Stimulated activated CD8-positive, alpha-beta memory T cell treated with anti-CD3 and anti-CD28 coated beads, Interleukin-12 subunit alpha, Interleukin-12 subunit beta, amount 100 ng/mL, for 24 hours (primary cell): ENCODE results near the gene SPG7.
"Not testable (repeated sequence)": the region's sequence is repeated elsewhere in the genome, so short reads cannot be mapped to it uniquely, and the experiment has no call there.

Experiments used
- DNase-seq: peaks from one replicate; pipeline ENCODE4 v3.0.0-alpha.2; 2020; ENCODE audit errors: extremely low read depth

SPG7 gene

GRCh38 chr16:89507834-89508590 lies at the start of gene SPG7:
Gene SPG7, plus strand, starts transcription at chr16:89508403. Its CDS starts 15 bp downstream, at chr16:89508418.
- DNase-seq: peak; percentile 73

- no peak for DNase-seq
Measured at GRCh38 chr16:89458551-89458950, 49.7 kb upstream of the SPG7 start.

GRCh38 chr16:89458967-89459366 lies 49.2 kb upstream of the SPG7 start:
- no peak for DNase-seq

- no peak for DNase-seq
Measured at GRCh38 chr16:89460556-89460955, 47.6 kb upstream of the SPG7 start.

- DNase-seq: not testable (repeated sequence)
Measured at GRCh38 chr16:89461890-89462289, 46.3 kb upstream of the SPG7 start.

- DNase-seq: not testable (repeated sequence)
Measured at GRCh38 chr16:89462639-89463038, 45.6 kb upstream of the SPG7 start.

GRCh38 chr16:89463312-89463711 lies 44.9 kb upstream of the SPG7 start:
- not testable (repeated sequence) for DNase-seq

GRCh38 chr16:89466920-89467319 lies 41.3 kb upstream of the SPG7 start:
- no peak for DNase-seq

- DNase-seq: no peak
Measured at GRCh38 chr16:89467382-89467781, 40.8 kb upstream of the SPG7 start.

- DNase-seq: no peak
Measured at GRCh38 chr16:89472711-89473075, 35.5 kb upstream of the SPG7 start.

- DNase-seq: no peak
Measured at GRCh38 chr16:89473136-89473712, 35.0 kb upstream of the SPG7 start.

GRCh38 chr16:89473791-89474414 lies 34.3 kb upstream of the SPG7 start:
- DNase-seq: no peak

- no peak for DNase-seq
Measured at GRCh38 chr16:89475144-89475543, 33.1 kb upstream of the SPG7 start.

- DNase-seq: no peak
Measured at GRCh38 chr16:89476379-89476778, 31.8 kb upstream of the SPG7 start.

GRCh38 chr16:89476811-89477261 lies 31.4 kb upstream of the SPG7 start:
- no peak for DNase-seq

GRCh38 chr16:89478576-89479221 lies 29.5 kb upstream of the SPG7 start:
- DNase-seq: no peak

- DNase-seq: no peak
Measured at GRCh38 chr16:89481356-89481955, 26.7 kb upstream of the SPG7 start.

GRCh38 chr16:89482150-89482816 lies 25.9 kb upstream of the SPG7 start:
- no peak for DNase-seq

- DNase-seq: no peak
Measured at GRCh38 chr16:89482817-89483205, 25.4 kb upstream of the SPG7 start.

- no peak for DNase-seq
Measured at GRCh38 chr16:89484041-89484501, 24.1 kb upstream of the SPG7 start.

GRCh38 chr16:89484923-89485679 lies 23.1 kb upstream of the SPG7 start:
- no peak for DNase-seq
